GM18951 (cell line): ENCODE results near the gene RUNX1.

ENCODE experiments used
- POLR2A ChIP-seq: IDR thresholded peaks from 4 replicates; pipeline ENCODE4 v1.6.1; 2011; ENCODE audit warnings: mild to moderate bottlenecking; ENCODE audit not compliant: insufficient read length, insufficient read depth; ENCODE audit errors: extremely low read depth
- in situ Hi-C: fragments of 300-500 bp; cut with MboI; formaldehyde crosslinking; loops from one replicate; pipeline ENCODE4 v1.12.0; 2022; ENCODE audit warnings: low sequenced_read_pairs, mixed read lengths, inconsistent platforms; ENCODE audit not compliant: unreplicated experiment

Gene RUNX1

GRCh38 chr21:35016071-35016470 lies 33.0 kb downstream of the RUNX1 start:
- in situ Hi-C loops, result no loop called here

DNA sequence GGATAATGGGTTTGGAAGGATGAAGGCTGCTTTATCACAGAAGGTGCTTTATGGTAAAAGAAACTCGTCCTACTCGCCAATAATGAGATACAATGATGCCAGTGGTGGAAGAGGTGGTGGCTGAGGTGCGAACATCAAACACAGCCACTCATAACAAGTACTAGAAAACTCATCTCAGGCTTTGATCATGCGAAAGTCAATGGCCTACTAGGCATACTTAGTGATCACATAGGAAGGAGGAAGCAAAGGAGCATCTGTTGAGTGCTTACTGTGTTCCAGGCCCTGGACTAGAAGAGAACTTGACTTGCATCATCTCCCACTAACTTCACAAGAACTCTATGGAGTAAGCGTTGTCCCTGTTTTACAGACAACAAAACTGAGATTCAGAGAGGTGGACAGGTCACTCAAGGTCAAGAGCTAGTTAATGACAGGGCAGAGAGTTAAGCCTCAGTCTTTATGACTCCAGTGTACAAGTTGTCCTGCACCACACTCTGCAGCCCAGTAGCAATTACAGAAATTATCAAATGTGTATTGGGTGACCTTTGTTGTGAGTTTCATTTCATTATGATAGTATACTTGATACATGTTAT lies 33.6 kb downstream of the RUNX1 start:
- in situ Hi-C loops, result no loop called here
- no peak for TF ChIP-seq POLR2A

More at GRCh38 chr21:35016071-35016470, 33.0 kb downstream of the RUNX1 start:
- TF ChIP-seq POLR2A, result no peak

- in situ Hi-C loops, result no loop called here
- no peak for TF ChIP-seq POLR2A
Measured at GRCh38 chr21:35014302-35015041, 34.6 kb downstream of the RUNX1 start.

GRCh38 chr21:35011681-35012080 lies 37.4 kb downstream of the RUNX1 start:
- in situ Hi-C loops, result no loop called here
- TF ChIP-seq POLR2A, result no peak

- no peak for TF ChIP-seq POLR2A
- in situ Hi-C loops, result no loop called here
Measured at GRCh38 chr21:35010447-35010846, 38.7 kb downstream of the RUNX1 start.

GRCh38 chr21:35007348-35007747 lies 41.8 kb downstream of the RUNX1 start:
- in situ Hi-C loops, result no loop called here
- no peak for TF ChIP-seq POLR2A

DNA sequence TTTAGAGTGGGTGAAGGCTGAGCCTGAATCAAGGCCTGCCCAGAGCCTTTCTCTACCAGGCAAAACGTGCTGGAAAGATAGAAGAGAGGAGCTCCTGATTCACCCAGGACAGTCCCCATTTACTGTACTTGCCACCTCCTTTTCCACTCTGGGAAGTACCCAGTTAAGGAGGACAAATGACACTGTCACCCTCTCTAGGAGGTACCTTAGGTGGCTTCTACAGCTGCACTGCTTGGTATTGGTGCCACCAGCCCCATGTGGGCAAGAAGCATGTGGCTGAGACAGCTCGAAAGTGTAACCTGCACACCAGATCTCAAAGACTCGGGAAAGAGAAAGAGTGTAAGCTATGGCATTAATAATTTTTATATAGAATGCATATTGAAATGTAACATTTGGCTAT lies 42.3 kb downstream of the RUNX1 start:
- no peak for TF ChIP-seq POLR2A
- in situ Hi-C loops, result no loop called here

GRCh38 chr21:35006248-35006647 lies 42.9 kb downstream of the RUNX1 start:
- in situ Hi-C loops, result no loop called here
- no peak for TF ChIP-seq POLR2A

DNA sequence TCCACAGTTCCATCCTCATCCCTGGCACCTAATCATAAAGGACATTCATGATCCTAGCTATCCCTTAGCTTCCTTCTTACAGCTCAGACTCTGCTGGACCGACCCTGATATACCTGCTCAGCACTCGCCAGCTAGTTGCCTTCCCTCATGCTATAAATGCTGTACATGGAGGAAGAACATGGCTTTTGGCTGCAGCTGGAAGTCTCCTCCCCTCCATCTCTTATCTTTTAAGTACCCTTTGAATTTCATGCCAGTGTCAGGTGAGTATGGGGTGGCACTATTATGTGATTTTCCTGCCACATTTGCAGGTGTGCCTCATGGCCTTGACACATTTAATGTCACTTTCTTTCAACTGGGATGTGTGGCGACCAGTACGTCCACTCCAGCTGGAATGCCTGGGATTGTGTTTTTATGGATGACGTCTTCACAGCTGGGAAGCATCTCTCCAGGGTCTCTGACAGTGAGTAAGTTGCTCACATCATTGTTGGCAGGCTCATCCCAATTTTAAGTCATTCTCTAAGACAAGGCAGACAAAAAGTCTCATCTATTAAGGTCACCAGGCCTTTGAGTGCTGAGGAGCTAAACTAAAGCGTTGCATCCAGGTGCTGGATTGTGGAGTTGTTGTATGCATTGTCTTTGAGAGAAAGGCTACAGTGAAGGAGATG lies 43.4 kb downstream of the RUNX1 start:
- in situ Hi-C loops, result no loop called here
- no peak for TF ChIP-seq POLR2A

- in situ Hi-C loops, result no loop called here
- no peak for TF ChIP-seq POLR2A
Measured at GRCh38 chr21:35005077-35005476, 44.0 kb downstream of the RUNX1 start.

GRCh38 chr21:35004314-35004713 lies 44.8 kb downstream of the RUNX1 start:
- in situ Hi-C loops, result no loop called here
- TF ChIP-seq POLR2A, result no peak

- TF ChIP-seq POLR2A, result no peak
- in situ Hi-C loops, result no loop called here
Measured at GRCh38 chr21:35002879-35003722, 46.0 kb downstream of the RUNX1 start.

GRCh38 chr21:34999397-34999941 lies 49.6 kb downstream of the RUNX1 start:
- in situ Hi-C loops, result no loop called here
- no peak for TF ChIP-seq POLR2A
